ENCODE measurements around the gene ABCB8. TPM values are rescaled to one million over a fixed set of nuclear protein-coding genes. Genes with fewer than 3 reads are reported as not detected.

ABCB8 gene
- total and polyA plus RNA-seq, 9 of the 15 experiments (the other 6 are each of a cell fraction or from before 2014, with no cell fraction given), result 7.6 to 106 (median 36.3) TPM

- TF ChIP-seq, protein P1, sequence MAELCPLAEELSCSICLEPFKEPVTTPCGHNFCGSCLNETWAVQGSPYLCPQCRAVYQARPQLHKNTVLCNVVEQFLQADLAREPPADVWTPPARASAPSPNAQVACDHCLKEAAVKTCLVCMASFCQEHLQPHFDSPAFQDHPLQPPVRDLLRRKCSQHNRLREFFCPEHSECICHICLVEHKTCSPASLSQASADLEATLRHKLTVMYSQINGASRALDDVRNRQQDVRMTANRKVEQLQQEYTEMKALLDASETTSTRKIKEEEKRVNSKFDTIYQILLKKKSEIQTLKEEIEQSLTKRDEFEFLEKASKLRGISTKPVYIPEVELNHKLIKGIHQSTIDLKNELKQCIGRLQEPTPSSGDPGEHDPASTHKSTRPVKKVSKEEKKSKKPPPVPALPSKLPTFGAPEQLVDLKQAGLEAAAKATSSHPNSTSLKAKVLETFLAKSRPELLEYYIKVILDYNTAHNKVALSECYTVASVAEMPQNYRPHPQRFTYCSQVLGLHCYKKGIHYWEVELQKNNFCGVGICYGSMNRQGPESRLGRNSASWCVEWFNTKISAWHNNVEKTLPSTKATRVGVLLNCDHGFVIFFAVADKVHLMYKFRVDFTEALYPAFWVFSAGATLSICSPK (IDR thresholded peaks at IDR 0.05; ENCODE audit: borderline replicate concordance), result no peak
- TF ChIP-seq ZBTB49 (CRISPR knock-in tag; IDR thresholded peaks at IDR 0.05; ENCODE audit: borderline replicate concordance) (no peak), THRB (CRISPR knock-in tag; conservative IDR thresholded peaks at IDR 0.05) (no peak), CTBP1 (IDR thresholded peaks at IDR 0.05; ENCODE audit: borderline replicate concordance) (peak; percentile 35; the same call in 1 of the 2 replicates), TCF3 (CRISPR knock-in tag; IDR thresholded peaks at IDR 0.05) (peak; percentile 33; the same call in 1 of the 2 replicates), EWSR1 (IDR thresholded peaks at IDR 0.05; ENCODE audit: borderline replicate concordance, low read depth, partially characterized antibody) (no peak), RCOR1 (IDR thresholded peaks at IDR 0.05; ENCODE audit: borderline replicate concordance in 1 of 2, low read depth in 2 of 2, low read length in 2 of 2) (peak in 1 of 2 experiments; percentile 47; a peak in 1 of 4 replicates), SMAD2 (IDR thresholded peaks at IDR 0.05; ENCODE audit: low read depth, low read length) (no peak), ZNF668 (CRISPR knock-in tag; IDR thresholded peaks at IDR 0.05) (no peak), ATF4 (CRISPR knock-in tag; IDR thresholded peaks at IDR 0.05) (no peak), HBP1 (CRISPR knock-in tag; IDR thresholded peaks at IDR 0.05) (no peak), ETS2 (tag; IDR thresholded peaks at IDR 0.05; ENCODE audit: borderline replicate concordance, poor library complexity, severe bottlenecking) (no peak), ADNP (tag; IDR thresholded peaks at IDR 0.05) (no peak)
- TF ChIP-seq, protein P2, sequence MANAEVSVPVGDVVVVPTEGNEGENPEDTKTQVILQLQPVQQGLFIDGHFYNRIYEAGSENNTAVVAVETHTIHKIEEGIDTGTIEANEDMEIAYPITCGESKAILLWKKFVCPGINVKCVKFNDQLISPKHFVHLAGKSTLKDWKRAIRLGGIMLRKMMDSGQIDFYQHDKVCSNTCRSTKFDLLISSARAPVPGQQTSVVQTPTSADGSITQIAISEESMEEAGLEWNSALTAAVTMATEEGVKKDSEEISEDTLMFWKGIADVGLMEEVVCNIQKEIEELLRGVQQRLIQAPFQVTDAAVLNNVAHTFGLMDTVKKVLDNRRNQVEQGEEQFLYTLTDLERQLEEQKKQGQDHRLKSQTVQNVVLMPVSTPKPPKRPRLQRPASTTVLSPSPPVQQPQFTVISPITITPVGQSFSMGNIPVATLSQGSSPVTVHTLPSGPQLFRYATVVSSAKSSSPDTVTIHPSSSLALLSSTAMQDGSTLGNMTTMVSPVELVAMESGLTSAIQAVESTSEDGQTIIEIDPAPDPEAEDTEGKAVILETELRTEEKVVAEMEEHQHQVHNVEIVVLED (CRISPR knock-in tag; IDR thresholded peaks at IDR 0.05), result no peak
- TF ChIP-seq, protein P3, sequence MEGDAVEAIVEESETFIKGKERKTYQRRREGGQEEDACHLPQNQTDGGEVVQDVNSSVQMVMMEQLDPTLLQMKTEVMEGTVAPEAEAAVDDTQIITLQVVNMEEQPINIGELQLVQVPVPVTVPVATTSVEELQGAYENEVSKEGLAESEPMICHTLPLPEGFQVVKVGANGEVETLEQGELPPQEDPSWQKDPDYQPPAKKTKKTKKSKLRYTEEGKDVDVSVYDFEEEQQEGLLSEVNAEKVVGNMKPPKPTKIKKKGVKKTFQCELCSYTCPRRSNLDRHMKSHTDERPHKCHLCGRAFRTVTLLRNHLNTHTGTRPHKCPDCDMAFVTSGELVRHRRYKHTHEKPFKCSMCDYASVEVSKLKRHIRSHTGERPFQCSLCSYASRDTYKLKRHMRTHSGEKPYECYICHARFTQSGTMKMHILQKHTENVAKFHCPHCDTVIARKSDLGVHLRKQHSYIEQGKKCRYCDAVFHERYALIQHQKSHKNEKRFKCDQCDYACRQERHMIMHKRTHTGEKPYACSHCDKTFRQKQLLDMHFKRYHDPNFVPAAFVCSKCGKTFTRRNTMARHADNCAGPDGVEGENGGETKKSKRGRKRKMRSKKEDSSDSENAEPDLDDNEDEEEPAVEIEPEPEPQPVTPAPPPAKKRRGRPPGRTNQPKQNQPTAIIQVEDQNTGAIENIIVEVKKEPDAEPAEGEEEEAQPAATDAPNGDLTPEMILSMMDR (IDR thresholded peaks at IDR 0.05 in 2 of 3, conservative IDR thresholded peaks at IDR 0.05 in 1 of 3; ENCODE audit: insufficient read depth in 2 of 3, low read depth in 1 of 3, low read length in 3 of 3), result peak; percentile 32 to 52 (median 47); a peak in 5 of 6 replicates
These were observed 28.0 kb downstream of the ABCB8 start (continued) for GRCh38 chr7:151056283-151056665.

Data from K562 (cell line).